Fibroblast of upper back skin (primary cell): Measurements from ENCODE around the gene TBCC.
"Not testable (repeated sequence)": the region's sequence is repeated elsewhere in the genome, so short reads cannot be mapped to it uniquely, and the experiment has no call there.

Source experiments
- DNase-seq: peaks from one replicate; pipeline ENCODE4 v3.0.0-alpha.2; 2013

The TBCC gene

DNA sequence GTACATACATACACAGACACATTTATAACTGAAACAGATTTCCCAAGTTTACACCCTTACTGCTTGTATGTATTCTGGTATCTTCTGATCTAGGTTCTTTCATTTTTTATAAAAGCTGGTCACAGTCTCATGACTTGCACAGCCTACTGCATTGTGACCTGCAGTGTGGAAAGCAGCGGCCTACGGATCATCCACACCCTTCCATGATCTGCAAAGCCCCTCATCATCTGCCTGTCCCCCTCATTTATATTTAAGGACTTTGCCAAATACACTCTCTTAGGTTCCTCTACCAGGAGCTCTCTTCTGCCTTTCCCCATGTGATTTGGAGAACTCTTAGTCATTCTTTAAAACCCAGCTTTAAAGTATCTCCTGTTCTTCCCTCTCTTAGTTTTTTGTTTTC lies 23.9 kb upstream of the TBCC start:
- DNase-seq: no peak

DNA sequence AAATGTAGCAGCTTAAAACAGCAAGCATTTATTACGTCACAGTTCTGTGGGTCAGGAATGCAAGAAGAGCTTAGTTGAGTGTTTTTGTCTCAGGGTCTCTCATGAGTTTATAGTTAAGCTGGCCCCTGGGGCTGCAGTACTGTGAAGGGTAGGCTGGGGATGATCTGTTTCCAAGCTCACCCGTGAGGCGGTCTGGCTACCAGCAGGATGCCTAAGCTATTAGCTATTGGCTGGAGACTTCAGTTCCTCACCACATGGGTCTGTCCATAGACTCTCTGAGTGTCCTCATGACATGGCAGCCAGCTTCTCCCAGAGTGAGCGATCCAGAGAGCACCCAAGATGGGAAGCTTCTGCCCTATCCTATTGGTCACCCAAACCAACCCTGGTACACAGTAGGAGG lies 23.1 kb upstream of the TBCC start:
- no peak for DNase-seq

GRCh38 chr6:42766163-42766670 lies 20.3 kb upstream of the TBCC start:
- DNase-seq: peak; percentile 55

DNA sequence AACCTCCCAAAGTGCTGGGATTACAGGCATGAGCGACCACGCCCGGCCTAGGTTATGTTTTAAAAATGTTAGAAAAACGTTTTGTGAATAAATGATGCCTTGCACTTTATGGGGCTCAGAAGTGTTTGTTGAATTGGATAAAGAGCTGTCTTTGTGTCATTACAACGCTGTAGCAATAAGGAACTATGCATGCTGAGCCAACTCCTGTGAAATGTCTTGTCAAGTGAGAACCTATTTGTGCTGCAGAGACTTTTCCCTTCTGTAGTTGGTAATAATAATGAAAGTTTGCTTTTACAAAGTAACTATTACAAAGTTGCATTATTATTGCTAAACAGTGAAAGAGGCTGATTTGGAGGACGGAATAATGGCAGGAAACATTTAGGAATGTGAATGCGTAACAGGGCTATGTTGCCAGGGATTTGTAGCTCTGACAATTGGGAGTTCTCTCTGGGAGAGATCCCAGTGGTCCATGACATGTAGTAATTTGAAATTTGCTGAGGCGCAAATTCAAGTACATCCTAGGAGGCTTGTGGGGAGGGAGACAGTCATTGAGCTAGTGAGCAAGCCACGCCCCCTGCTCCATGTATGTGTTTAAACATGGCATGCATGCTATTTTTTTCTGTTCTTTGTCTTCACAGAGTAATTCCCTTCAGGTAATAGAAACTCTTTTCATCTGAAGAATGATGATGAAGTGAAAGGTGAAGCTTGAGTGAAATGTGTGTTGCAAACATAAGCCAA lies 19.2 kb upstream of the TBCC start:
- DNase-seq: no peak

DNA sequence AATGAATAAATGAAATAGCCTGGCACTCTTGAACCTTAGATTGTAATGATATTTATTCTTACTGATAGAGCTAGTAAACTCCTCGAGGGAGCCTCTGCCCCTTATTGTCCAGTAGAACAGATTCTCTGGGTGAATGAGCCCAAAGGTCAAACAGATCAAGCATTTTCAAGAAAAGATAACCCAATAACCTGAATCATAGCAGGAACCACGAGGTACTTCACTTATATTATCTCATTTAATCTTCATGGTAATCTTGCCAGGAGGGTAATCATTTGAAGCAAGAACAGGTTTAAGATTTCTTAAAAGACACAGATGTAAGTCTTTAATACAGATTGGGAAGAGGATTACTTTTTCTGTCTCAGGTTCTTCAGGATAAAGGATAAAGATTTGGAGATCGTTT lies 17.0 kb upstream of the TBCC start:
- DNase-seq: no peak

DNA sequence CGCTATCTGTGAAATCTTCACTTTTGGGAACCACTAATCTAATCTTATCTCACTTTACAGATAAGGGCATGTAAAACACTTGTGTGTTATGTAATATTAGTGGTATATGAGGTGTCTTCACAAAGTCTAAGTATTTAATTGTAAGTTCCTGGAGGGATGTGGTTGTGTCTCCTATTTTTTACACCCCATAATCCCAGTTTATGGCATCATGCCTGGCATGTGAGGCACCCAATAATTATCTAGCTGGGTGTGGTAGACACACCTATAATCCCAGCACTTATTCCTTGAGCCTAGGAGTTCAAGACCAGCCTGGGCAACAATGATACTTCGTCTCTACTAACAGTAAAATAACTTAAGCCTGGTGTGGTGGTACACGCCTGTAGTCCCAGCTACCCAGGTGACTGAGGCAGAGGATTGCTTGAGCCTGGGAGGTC lies 16.5 kb upstream of the TBCC start:
- no peak for DNase-seq

DNA sequence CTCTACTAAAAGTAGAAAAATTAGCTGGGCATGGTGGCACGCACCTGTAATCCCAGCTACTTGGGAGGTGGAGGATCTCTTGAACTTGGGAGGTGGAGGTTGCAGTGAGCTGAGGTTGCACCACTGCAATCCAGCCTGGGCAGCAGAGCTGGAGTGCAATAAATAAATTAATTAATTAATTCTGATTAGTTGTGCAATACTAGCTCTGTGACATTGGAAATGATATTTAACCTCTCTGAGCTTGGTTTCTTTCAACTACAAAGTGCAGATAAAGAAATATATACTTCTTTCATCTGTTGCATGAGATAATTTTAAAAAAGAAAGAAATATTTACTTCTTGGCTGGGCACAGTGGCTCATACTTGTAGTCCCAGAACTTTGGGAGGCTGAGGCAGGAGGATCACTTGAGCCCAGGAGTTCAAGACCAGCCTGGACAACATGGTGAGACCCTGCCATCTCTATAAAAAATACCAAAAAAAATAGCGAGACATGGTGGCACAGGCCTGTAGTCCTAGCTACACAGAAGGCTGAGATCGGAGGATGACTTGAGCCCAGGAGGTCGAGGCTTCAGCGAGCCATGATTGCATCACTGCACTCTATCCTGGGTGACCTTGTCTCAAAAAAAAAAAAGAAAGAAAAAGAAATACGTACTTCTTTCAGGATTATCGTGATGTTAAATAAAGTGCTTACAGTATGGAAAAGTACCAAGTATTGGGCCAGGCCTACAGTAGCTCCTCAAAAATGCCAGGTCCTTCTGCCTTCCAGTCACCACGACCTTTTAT lies 15.6 kb upstream of the TBCC start:
- DNase-seq: no peak

- DNase-seq: no peak
Observed at GRCh38 chr6:42758756-42759430, 13.0 kb upstream of the TBCC start.

- DNase-seq: no peak
Observed at GRCh38 chr6:42756722-42757121, 10.8 kb upstream of the TBCC start.

DNA sequence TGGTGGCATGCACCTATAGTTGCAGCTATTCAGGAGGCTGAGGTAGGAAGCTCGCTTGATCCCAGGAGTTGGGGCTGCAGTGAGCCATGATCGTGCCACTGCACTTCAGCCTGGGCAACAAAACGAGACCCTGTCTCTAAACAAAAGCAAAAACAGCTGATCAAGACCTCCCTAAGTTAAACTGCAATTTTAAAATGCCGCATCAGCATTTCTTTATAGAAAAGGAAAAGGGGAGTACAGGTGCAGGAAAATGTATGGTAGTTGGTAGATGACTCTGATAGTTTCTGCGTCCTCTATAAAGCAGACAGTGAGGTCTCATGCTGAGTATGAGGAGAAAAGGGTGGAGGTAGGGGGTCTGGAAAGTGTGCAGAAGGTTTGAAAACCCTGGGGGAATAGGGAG lies 8.9 kb upstream of the TBCC start:
- DNase-seq: no peak

DNA sequence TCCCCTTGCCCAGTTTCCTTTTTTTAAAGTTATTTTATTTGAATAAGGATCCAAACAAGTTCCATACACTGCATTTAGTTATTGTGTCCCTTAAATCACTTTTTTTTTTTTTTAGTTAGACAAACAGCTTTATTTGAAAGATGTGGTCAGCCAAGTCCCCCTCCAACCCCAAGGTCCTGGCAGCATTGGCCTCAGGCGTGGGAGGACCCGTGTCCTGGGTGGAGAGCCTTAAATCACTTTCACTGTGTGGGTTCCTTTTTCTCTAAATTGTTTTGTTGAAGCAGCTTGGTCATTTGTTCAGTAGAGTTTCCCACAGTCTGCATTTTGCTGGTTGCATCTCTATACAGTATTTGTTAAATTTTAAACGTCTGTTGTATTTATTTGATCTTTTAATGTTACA lies 5.2 kb upstream of the TBCC start:
- no peak for DNase-seq

DNA sequence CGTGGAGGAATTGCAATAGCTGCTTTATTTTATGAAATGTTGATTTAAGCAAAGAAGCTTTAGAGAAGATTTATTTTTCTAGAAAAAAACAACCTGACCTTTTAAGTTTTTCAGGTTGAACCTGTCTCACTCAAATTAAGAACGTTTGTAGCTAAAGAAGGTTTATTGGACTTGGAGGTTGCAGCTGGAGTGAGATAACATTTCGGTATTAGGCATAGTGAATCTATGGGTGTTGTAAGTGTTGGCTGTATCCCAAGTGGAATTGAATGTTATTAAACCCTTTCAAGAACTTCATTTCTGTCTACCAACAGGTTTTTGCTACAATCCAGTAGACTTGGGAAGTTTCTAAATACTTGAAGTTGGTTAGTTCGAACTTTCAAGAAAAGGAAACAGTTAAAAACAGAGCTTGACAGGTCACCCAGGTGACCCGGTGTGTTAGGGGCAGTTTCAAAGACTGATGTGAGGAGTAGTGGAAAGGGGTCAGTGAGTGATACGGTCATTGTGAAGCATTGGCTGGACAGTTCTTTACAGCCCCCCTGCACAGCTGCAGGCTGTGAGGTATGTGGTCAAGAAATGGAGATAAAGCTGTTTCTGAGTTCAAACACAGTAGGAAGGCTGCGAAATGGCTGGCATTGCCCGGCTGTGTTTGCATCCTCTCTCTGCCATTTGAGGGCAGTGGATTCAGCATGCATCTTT lies 2.4 kb upstream of the TBCC start:
- DNase-seq: no peak

DNA sequence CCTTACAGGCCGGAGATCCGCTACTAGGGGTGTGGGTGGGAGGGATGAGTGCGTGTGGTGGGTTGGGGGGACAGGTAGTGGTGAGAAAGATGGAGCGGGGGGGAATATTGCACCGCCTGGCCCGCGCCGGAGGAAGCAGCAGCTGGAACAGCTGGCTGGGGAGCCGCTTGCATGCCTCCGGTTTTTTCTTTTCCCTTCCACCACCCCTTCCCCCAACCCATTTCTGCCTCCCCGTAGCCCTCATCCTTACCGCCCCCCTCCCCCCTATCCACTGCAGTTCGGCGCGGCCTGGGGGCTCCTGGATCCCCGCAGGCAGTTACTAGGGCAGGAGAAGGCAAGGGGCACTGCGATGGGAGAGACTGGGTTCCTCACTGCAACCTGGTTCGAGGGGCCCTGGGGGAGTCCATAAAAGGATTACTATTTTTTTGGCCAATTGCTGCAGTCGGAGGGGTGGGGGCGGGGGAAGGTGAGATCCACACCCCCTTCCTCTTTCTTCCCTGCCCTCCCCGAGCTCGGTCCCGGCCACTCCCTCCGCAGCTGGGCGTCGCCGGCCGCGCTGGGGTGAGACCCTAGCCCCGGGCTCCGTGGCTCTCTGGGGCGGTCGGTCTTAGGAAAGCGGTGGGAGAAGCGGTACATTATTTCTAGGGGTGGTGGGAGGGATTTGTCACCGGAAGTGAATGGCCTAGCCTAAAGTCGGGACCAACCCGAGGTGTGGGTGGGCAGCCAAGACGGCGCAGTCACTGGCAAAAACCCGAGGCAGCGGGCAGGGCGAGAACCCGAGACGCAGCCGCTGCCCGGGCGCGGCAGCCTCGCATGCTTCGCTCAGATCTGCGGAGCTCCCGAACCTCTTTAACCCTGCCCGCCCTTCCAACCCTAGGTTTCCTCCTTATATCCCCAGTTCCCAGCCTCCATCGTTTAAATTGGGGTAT lies 824 bp upstream of the TBCC start:
- DNase-seq: peak; percentile 94

DNA sequence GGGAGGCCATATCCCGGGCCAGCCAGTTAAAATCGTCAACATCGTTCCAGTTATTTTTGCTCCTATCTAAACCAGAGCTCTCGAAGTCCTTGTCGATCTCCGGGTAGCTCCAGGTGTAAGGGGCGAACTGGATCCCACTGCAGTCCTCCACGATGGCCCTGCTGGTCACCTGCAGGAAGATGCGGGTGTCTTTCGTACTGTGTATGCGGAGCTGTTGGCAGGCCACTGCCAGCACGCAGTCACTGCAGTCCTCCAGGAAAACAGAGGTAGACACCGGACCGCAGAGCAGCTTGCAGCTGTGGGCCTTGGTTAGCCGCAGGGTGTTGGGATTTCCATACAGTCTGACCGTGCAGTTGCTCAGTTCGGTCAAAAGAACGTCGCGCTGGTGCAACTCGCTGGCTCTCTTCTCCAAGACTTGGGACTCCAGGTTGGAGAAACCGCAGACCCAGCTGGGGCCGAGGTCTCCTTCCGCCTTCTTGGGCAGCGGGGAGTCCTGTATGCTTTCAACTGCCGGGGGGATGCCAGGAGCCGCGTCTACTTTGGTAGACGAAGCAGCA lies 742 bp downstream of the TBCC start:
- DNase-seq: peak; percentile 12

DNA sequence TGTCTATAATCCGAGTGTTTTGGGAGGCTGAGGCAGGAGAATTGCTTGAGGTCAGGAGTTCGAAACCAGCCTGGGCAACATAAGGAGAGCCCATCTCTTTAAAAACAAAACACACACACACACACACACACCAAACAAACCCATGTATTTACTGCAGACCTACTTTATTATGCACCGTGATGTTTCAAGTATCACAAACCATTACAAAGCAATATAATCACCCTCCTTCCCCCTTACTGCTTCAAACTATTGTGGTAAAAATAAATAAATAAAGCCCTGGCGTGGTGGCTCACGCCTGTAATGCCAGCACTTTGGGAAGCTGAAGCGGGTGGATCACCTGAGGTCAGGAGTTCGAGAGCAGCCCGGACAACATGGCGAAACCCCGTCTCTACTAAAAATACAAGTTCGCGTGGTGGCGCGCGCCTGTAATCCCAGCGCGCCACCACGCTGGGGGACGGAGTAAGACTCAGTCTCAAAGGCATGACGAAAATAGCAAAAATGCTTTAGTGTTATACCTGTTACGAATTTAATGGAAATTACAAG lies 1.5 kb downstream of the TBCC start:
- no peak for DNase-seq

- peak; percentile 88 for DNase-seq
Observed at GRCh38 chr6:42742116-42742894, 3.6 kb downstream of the TBCC start.

DNA sequence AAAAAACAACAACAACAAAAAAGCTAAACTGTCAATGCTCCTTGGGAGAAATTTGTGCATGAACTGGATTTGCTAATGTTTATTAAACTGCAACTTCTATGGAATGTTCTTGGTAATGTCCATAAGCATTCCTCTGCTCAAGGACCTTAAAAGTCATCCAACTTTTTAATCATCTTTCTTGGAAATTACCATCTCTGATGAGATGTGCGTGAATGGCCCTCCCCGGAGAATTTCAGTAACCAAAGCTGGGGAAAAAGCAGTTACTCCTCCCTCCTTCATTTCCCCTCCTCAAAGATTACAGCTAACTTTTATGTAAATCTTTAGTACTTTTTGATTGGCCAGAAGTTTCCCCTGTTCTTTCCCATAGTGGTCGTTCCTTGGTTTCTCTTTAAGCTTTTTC lies 5.2 kb downstream of the TBCC start:
- DNase-seq: peak; percentile 17

DNA sequence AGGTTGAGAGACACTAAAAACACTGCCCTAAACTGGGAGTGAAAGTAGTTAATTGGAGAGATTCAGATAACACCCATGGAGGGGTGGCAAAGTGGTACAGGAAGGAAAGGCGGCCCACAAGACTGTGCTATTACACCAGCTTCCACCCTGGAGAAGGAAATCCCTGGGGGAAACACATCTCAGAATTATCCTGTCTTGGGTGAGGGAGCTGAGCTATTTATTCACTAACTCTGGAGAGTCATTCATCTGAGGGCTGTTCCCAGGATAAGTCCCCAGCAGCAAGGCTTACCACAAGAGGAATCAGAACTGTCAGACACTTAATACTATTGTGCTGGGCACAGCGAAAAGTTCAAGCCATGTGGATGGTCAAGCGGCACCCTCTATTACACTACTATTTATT lies 9.9 kb downstream of the TBCC start:
- DNase-seq: no peak

DNA sequence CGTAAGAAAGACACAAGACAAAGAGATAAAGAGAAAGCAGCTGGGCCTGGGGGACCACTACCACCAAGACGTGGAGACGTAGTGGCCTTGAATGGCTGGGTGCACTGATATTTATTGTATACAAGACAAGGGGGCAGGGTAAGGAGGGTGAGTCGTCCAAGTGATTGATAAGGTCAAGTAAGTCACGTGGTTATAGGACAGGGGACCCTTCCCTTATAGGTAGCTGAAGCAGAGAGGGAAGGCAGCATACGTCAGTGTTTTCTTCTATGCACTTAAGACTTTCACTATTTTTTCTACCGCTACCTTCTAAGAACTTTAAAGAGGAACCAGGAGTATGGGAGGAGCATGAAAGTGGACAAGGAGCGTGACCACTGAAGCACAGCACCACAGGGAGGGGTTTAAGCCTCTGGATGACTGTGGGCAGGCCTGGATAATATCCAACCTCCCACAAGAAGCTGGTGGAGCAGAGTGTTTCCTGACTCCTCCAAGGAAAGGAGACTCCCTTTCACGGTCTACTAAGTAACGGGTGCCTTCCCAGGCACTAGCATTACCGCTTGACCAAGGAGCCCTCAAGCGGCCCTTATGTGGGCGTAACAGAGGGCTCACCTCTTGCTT lies 11.9 kb downstream of the TBCC start:
- not testable (repeated sequence) for DNase-seq

DNA sequence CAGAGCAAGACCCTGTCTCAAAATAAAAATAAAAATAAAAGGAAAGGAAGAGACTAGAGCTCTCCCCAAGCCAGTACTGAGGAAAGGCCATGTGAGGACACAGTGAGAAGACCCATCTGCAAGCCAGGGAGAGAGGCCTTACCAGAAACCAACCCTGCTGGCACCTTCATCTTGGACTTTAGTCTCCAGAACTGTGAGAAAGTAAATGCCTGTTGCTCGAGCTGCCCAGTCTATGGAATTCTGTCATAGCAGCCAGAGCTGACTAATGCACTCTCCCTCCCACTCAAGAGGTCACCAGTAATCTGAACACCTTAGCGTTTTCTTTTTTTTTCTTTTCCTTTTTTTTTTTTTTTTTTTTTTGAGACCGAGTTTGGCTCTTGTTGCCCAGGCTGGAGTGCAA lies 16.2 kb downstream of the TBCC start:
- no peak for DNase-seq
